HL-60 (cell line): ENCODE data around the gene SLC6A8.

Experiments
- DNase-seq, 2 experiments: peaks; one replicate each; pipeline ENCODE4 v3.0.0-alpha.2; 2010 to 2020; ENCODE audit warnings: low read depth in 1 of 2, low spot score in 1 of 2
- H3K27ac ChIP-seq: fragments of 250-450 bp; sonication (Bioruptor Pico); replicated peaks from 2 replicates; pipeline ENCODE4 v1.5.1; 2020; ENCODE audit warnings: mild to moderate bottlenecking, moderate library complexity
- H3K27me3 ChIP-seq: fragments of 250-450 bp; sonication (Bioruptor Pico); 2 replicates; pipeline ENCODE4 v1.5.1; 2021; ENCODE audit warnings: mild to moderate bottlenecking, moderate library complexity; ENCODE audit not compliant: insufficient read depth, poor library complexity, severe bottlenecking
- H3K4me3 ChIP-seq: replicated peaks from 2 replicates; pipeline ENCODE4 v1.5.1; 2011; ENCODE audit warnings: mild to moderate bottlenecking, control low read depth, low read length; ENCODE audit not compliant: insufficient read depth
- GABPA ChIP-seq: IDR thresholded peaks from 2 replicates; pipeline ENCODE4 v1.6.1; 2012; ENCODE audit warnings: low read depth
- POLR2AphosphoS5 ChIP-seq: IDR thresholded peaks from 2 replicates; pipeline ENCODE4 v1.6.1; 2012; ENCODE audit warnings: low read depth
- SPI1 ChIP-seq: IDR thresholded peaks from 2 replicates; pipeline ENCODE4 v1.6.1; 2012; ENCODE audit warnings: low read depth, mild to moderate bottlenecking, borderline replicate concordance
- TF ChIP-seq, protein P1 (sequence below): IDR thresholded peaks from one replicate; pipeline ENCODE4 v1.5.1; 2011; ENCODE audit warnings: low read length, control low read depth, inconsistent platforms; ENCODE audit not compliant: insufficient read depth
- TF ChIP-seq, protein P2 (sequence below): IDR thresholded peaks from 2 replicates; pipeline ENCODE4 v1.6.1; 2012; ENCODE audit warnings: low read depth; ENCODE audit not compliant: insufficient replicate concordance

The SLC6A8 gene

DNA sequence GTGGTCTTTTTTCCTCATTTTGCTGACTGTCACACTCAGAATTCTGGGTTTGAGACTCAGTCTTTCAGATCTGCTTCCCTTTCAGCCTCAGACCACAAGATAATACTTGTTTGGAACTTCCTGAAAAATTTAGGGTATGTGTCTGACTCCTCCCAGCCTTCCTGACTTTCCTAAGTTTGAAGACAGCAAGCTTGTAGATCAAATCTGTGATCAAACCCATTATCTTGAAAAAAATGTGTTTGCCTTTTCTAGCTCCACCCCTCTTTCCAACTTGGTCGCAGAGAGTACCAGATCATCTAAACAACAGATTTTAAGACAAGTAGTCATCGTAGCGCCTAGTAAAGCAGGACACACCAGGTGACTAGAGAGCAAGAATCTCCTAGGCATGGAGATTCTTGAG lies 26.5 kb downstream of the SLC6A8 start:
- no peak for TF ChIP-seq POLR2AphosphoS5
- TF ChIP-seq, protein P1, sequence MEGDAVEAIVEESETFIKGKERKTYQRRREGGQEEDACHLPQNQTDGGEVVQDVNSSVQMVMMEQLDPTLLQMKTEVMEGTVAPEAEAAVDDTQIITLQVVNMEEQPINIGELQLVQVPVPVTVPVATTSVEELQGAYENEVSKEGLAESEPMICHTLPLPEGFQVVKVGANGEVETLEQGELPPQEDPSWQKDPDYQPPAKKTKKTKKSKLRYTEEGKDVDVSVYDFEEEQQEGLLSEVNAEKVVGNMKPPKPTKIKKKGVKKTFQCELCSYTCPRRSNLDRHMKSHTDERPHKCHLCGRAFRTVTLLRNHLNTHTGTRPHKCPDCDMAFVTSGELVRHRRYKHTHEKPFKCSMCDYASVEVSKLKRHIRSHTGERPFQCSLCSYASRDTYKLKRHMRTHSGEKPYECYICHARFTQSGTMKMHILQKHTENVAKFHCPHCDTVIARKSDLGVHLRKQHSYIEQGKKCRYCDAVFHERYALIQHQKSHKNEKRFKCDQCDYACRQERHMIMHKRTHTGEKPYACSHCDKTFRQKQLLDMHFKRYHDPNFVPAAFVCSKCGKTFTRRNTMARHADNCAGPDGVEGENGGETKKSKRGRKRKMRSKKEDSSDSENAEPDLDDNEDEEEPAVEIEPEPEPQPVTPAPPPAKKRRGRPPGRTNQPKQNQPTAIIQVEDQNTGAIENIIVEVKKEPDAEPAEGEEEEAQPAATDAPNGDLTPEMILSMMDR: no peak
- TF ChIP-seq SPI1: no peak
- TF ChIP-seq, protein P2, sequence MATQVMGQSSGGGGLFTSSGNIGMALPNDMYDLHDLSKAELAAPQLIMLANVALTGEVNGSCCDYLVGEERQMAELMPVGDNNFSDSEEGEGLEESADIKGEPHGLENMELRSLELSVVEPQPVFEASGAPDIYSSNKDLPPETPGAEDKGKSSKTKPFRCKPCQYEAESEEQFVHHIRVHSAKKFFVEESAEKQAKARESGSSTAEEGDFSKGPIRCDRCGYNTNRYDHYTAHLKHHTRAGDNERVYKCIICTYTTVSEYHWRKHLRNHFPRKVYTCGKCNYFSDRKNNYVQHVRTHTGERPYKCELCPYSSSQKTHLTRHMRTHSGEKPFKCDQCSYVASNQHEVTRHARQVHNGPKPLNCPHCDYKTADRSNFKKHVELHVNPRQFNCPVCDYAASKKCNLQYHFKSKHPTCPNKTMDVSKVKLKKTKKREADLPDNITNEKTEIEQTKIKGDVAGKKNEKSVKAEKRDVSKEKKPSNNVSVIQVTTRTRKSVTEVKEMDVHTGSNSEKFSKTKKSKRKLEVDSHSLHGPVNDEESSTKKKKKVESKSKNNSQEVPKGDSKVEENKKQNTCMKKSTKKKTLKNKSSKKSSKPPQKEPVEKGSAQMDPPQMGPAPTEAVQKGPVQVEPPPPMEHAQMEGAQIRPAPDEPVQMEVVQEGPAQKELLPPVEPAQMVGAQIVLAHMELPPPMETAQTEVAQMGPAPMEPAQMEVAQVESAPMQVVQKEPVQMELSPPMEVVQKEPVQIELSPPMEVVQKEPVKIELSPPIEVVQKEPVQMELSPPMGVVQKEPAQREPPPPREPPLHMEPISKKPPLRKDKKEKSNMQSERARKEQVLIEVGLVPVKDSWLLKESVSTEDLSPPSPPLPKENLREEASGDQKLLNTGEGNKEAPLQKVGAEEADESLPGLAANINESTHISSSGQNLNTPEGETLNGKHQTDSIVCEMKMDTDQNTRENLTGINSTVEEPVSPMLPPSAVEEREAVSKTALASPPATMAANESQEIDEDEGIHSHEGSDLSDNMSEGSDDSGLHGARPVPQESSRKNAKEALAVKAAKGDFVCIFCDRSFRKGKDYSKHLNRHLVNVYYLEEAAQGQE: no peak
- TF ChIP-seq GABPA: no peak
- DNase-seq: peak in 1 of 2 experiments; percentile 10
- H3K4me3 ChIP-seq: no peak overlapping the region
- H3K27ac ChIP-seq: no peak overlapping the region
- no peaks in the 10 kb centered on the region for H3K27me3 ChIP-seq

DNA sequence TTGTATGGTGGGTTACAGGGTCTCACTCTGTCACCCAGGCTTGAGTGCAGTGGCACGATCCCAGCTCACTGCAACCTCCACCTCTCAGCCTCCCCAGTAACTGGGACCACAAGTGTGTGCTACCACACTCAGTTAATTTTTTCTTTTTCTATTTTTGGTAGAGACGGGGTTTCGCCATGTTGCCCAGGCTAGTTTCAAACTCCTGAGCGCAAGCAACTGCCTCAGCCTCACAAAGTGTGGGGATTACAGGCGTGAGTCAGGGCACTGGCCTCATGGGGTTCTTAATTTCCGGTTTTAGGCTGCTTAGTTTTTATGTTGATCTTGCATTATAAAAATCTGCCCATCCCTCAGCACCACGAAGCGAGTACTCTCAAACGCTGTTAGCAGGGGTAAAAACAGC lies 29.7 kb downstream of the SLC6A8 start:
- TF ChIP-seq, protein P1: no peak
- TF ChIP-seq POLR2AphosphoS5 (no peak), SPI1 (no peak)
- TF ChIP-seq, protein P2: no peak
- no peak overlapping the region for H3K4me3 ChIP-seq
- H3K27me3 ChIP-seq: no peaks in the 10 kb centered on the region
- H3K27ac ChIP-seq: no peak overlapping the region
- DNase-seq: no peak

DNA sequence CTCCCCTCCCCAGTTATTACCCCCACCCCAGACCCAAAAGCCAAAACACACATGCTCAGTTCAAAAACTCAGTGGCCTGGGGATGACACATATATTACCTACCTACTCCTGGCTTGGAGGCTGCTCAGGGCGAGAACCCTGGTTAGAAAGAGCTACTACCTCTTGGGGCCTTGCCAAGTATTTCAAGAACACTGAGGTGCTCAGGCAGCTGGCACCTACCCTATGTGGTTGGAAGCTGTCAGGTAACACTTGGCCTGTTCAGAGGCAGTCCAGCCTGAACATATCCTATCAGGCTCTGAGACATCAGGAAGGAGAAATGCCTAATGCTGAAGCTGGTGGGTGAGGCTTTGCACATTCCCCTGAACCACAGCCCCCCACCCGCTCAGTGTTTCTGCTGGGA lies 31.5 kb downstream of the SLC6A8 start:
- Histone ChIP-seq H3K27me3 (no peaks in the 10 kb centered on the region), H3K4me3 (no peak overlapping the region), H3K27ac (no peak overlapping the region)
- DNase-seq: no peak
- no peak for TF ChIP-seq SPI1
- TF ChIP-seq GABPA: no peak
- TF ChIP-seq POLR2AphosphoS5: no peak
- TF ChIP-seq, protein P2: no peak
- TF ChIP-seq, protein P1: no peak
